ENCODE results near the gene PRRC2A. TPM values are rescaled to one million over a fixed set of nuclear protein-coding genes. Genes with fewer than 3 reads are reported as not detected.

PRRC2A gene
- total RNA-seq, 1 experiment from 2014 or later: 68.9 TPM

- no peak for DNase-seq (ENCODE audit: extremely low read depth, low read depth)
These were observed 42.8 kb downstream of the PRRC2A start for GRCh38 chr6:31663126-31663960.

- DNase-seq (ENCODE audit: extremely low read depth, low read depth): no peak
These were observed 43.7 kb downstream of the PRRC2A start for GRCh38 chr6:31663961-31664789.

GRCh38 chr6:31664790-31665500 lies 44.4 kb downstream of the PRRC2A start, which contains the start of gene GPANK1:
Gene GPANK1 (minus strand): TSS chr6:31664997. CDS start chr6:31664478, 519 bp downstream.
- DNase-seq (ENCODE audit: extremely low read depth, low read depth): peak; percentile 88

GRCh38 chr6:31665501-31666336 lies 45.2 kb downstream of the PRRC2A start, which contains the start of gene CSNK2B:
Gene CSNK2B (plus strand): TSS chr6:31666080. CDS start chr6:31666832, 752 bp downstream.
- peak; percentile 93 for DNase-seq (ENCODE audit: extremely low read depth, low read depth)

GRCh38 chr6:31666337-31666965 lies 45.9 kb downstream of the PRRC2A start:
- no peak for DNase-seq (ENCODE audit: extremely low read depth, low read depth)

DNA sequence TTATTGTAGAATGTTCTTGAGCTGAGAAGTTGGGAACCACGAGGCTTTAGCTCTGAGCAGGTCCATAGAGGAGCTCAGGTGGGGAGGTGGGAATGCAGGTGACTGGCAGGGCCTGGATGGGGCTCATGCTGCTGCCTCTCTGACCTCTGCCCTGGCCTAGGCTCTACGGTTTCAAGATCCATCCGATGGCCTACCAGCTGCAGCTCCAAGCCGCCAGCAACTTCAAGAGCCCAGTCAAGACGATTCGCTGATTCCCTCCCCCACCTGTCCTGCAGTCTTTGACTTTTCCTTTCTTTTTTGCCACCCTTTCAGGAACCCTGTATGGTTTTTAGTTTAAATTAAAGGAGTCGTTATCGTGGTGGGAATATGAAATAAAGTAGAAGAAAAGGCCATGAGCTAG lies 49.2 kb downstream of the PRRC2A start, which contains the start of gene LY6G5B:
Gene LY6G5B (plus strand): TSS at position 301 of the 400 bp plus-strand sequence. CDS start 975 bp downstream, outside the sequence.
- DNase-seq (ENCODE audit: extremely low read depth, low read depth): no peak

DNA sequence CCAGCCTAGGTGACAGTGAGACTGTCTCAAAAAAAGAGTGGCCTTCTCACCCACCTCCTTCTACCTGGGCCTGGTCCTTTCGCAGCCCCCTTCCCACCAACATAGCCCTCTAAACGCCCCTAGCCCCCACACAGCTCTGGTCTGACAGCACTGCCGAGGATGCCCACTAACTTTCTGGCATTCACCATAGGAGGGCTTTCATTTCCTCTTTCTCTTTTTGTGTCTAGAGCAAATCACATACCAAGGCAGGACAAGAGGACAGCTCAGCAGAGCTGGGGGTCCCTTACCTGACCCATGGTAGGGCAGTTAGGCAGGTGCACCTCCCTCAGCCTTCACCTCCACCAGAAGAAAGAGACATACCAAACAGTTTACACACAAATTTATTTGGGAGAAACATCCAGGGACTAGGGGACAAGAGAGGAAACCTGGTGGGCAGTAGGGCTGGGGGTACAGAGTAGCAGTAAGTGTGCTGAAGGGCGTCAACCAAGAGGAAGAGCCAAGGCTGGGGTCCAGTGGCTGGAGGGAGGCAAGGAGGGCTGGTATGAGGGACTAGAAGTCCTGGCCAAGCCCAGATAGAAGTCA lies 55.9 kb downstream of the PRRC2A start:
- DNase-seq (ENCODE audit: extremely low read depth, low read depth): no peak

- DNase-seq (ENCODE audit: extremely low read depth, low read depth): no peak
These were observed 56.4 kb downstream of the PRRC2A start for GRCh38 chr6:31676904-31677303.

DNA sequence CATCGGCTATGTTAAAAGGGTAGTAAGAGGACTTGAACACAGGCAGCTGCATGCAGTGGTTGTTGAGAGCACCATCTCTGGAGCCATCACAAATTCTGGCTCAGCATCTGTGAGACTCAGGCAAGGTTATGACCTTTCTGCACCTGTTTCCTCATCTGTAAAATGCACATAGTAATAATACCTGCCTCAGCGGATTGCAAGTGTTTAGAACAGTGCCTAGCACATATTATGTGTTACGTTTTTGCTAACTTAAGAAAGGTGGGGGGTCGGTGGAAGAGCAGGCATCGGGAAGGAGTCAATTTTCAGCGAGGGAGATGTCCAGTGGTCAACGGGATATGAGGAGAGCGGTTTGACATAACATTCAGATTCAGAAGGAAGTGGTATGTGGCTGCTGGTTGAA lies 57.4 kb downstream of the PRRC2A start:
- no peak for DNase-seq (ENCODE audit: extremely low read depth, low read depth)

DNA sequence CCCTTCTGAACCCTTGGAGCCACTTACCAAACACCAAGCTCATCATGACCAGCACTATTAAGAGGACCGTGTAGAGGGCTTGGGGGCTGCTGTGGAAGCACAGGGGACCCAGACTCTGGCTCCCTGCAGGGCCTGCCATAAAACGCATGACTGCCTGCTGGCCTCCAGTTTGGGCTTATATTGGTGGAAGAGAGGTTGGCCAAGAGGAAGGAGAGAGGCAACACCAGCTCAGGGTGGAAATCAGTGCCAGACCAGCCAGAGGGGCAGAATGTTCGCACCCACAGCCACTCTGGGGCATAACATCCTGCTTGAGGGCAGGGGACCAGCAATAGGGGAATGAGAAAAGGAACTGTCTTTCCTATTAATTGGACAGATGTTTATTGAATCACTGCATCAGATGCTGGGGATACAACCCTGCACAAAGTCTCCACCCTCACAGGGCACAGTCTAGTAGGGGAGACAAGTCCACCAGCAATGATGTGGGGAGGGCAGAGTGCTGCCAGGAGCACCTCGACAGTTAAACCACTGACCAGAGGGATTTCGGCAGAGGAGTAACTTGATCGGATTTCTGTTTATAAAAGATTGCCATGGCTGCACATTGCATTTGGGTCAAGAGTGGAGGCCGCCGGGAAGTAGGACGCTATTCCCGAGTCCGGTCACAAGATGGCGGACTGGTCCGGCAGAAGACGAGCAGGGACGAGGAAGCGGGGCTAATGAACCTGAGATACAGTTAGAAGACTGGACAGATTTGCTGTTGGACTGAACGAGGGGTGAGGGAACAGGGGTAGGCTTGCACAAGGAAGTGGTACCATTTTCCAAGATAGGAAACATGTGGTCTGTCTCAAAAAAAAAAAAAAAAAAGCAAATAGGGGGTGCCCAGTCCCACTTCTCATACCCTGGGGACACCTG lies 60.0 kb downstream of the PRRC2A start, which contains the start of gene LY6G5C:
Gene LY6G5C (minus strand): TSS at position 842 of the 909 bp plus-strand sequence. CDS start 694 bp downstream, at position 148.
- DNase-seq (ENCODE audit: extremely low read depth, low read depth): peak; percentile 55

- no peak for DNase-seq (ENCODE audit: extremely low read depth, low read depth)
These were observed 60.7 kb downstream of the PRRC2A start for GRCh38 chr6:31681135-31681671.

DNA sequence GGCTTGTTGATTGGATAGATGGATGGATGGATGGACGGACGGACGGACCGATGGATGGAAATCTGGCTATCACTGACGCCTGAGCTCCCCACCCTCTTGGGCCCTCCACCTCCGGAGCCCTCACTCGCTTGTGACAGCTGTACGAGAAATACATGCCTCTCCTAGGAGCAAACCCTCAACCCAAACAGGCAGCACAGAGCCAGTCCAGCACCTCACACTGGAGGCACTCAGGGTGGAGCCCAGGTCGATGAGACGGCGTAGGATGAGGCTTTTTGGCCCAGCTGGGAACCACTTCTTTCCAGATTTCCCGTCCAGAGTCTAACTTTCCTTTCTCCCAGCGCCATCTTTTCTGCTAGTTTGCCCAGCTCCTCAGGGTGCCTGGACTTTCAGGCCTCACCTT lies 63.1 kb downstream of the PRRC2A start:
- DNase-seq (ENCODE audit: extremely low read depth, low read depth): no peak

GRCh38 chr6:31686483-31686882 lies 66.0 kb downstream of the PRRC2A start:
- DNase-seq (ENCODE audit: extremely low read depth, low read depth): no peak

GRCh38 chr6:31687321-31687720 lies 66.8 kb downstream of the PRRC2A start:
- no peak for DNase-seq (ENCODE audit: extremely low read depth, low read depth)

Measured in NCI-H460 (cell line).